Hematopoietic multipotent progenitor cell treated with erythropoietin and hydrocortisone succinate and interleukin-3 and kit ligand, for 6 days (in vitro differentiated cells): ENCODE results near the gene PAK4.

Source experiments
- DNase-seq: peaks from one replicate; pipeline ENCODE4 v3.0.0-alpha.2; 2015

The PAK4 gene

GRCh38 chr19:39147480-39147879, 21.9 kb downstream of the PAK4 start:
- no peak for DNase-seq

GRCh38 chr19:39148939-39149529, 23.4 kb downstream of the PAK4 start:
- no peak for DNase-seq

GRCh38 chr19:39150235-39150634, 24.6 kb downstream of the PAK4 start:
- DNase-seq, result no peak

- DNase-seq, result peak; percentile 77
Observed at GRCh38 chr19:39150807-39151600, 25.4 kb downstream of the PAK4 start.

- no peak for DNase-seq
Observed at GRCh38 chr19:39152066-39152465, 26.5 kb downstream of the PAK4 start.

GRCh38 chr19:39154100-39154628, 28.6 kb downstream of the PAK4 start:
- no peak for DNase-seq

- DNase-seq, result peak; percentile 54
Observed at GRCh38 chr19:39154629-39155100, 29.1 kb downstream of the PAK4 start.

- DNase-seq, result no peak
Observed at GRCh38 chr19:39155114-39155700, 29.6 kb downstream of the PAK4 start.

GRCh38 chr19:39155741-39156140, 30.2 kb downstream of the PAK4 start:
- DNase-seq, result no peak

GRCh38 chr19:39156326-39157230, 31.0 kb downstream of the PAK4 start:
- peak; percentile 54 for DNase-seq

- DNase-seq, result no peak
Observed at GRCh38 chr19:39157275-39157996, 31.9 kb downstream of the PAK4 start.

- no peak for DNase-seq
Observed at GRCh38 chr19:39157997-39158389, 32.4 kb downstream of the PAK4 start.

- DNase-seq, result peak; percentile 71
Observed at GRCh38 chr19:39158646-39159260, 33.2 kb downstream of the PAK4 start.

- DNase-seq, result no peak
Observed at GRCh38 chr19:39160523-39160861, 34.9 kb downstream of the PAK4 start.

GRCh38 chr19:39160889-39161672, 35.5 kb downstream of the PAK4 start:
- DNase-seq, result no peak

GRCh38 chr19:39162441-39163043, 37.0 kb downstream of the PAK4 start:
- no peak for DNase-seq

- no peak for DNase-seq
Observed at GRCh38 chr19:39163621-39164020, 38.0 kb downstream of the PAK4 start.

GRCh38 chr19:39164289-39164688, 38.7 kb downstream of the PAK4 start:
- no peak for DNase-seq

GRCh38 chr19:39165857-39166256, 40.3 kb downstream of the PAK4 start:
- no peak for DNase-seq
